CD14-positive monocyte (primary cell): ENCODE data around the gene GPR26. TPM values are rescaled to one million over a fixed set of nuclear protein-coding genes. Genes with fewer than 3 reads are reported as not detected.

Experiments used
- DNase-seq, 3 donors: peaks; one replicate each; pipeline ENCODE4 v3.0.0-alpha.2; 2011 to 2022
- H2AFZ ChIP-seq: 2 replicates; pipeline ENCODE4 v1.6.0; 2012; ENCODE audit warnings: mild to moderate bottlenecking, low read depth, low read length, inconsistent platforms; ENCODE audit not compliant: insufficient read depth, poor library complexity, severe bottlenecking
- H3K27ac ChIP-seq, 2 donors: 1 replicate in 1 of 2; 2 replicates in 1 of 2; pipeline ENCODE4 v1.5.1; 2012 to 2013; ENCODE audit warnings: low read length in 2 of 2, control low read depth in 1 of 2, inconsistent platforms in 1 of 2, low read depth in 1 of 2, mild to moderate bottlenecking in 1 of 2
- H3K27me3 ChIP-seq, 2 donors: one replicate each; pipeline versions ENCODE4 v1.6.0 to v1.6.1; 2011 to 2013; ENCODE audit warnings: low read length in 2 of 2; ENCODE audit not compliant: control insufficient read depth in 2 of 2, insufficient read depth in 2 of 2
- H3K36me3 ChIP-seq, 2 donors: replicated peaks in 1 of 2; 1 replicate in 1 of 2; 2 replicates in 1 of 2; pipeline versions ENCODE4 v1.5.1 to v1.6.1; 2012 to 2013; ENCODE audit warnings: low read length in 2 of 2, control low read depth in 1 of 2, inconsistent platforms in 1 of 2, mild to moderate bottlenecking in 1 of 2; ENCODE audit not compliant: insufficient read depth in 2 of 2, control insufficient read depth in 1 of 2
- H3K4me1 ChIP-seq, 2 donors: 1 replicate in 1 of 2; 2 replicates in 1 of 2; pipeline versions ENCODE4 v1.5.1 to v1.6.1; 2012 to 2013; ENCODE audit warnings: low read length in 2 of 2, control low read depth in 1 of 2, inconsistent platforms in 1 of 2, mild to moderate bottlenecking in 1 of 2, moderate library complexity in 1 of 2; ENCODE audit not compliant: insufficient read depth in 2 of 2, control insufficient read depth in 1 of 2
- H3K4me2 ChIP-seq: replicated peaks from 2 replicates; pipeline ENCODE3; 2012; ENCODE audit warnings: low read length, moderate library complexity, mild to moderate bottlenecking; ENCODE audit not compliant: poor library complexity, severe bottlenecking; ENCODE audit errors: extremely low read depth
- H3K4me3 ChIP-seq, 3 experiments: fragments of 200-600 bp in 1 of 3; sonication (generic) in 1 of 3; replicated peaks in 1 of 3; 1 replicate in 2 of 3; 2 replicates in 1 of 3; pipeline ENCODE4 v1.5.1; 2011 to 2013; ENCODE audit warnings: low read length in 3 of 3, mild to moderate bottlenecking in 3 of 3, control low read depth in 2 of 3, low read depth in 2 of 3, inconsistent platforms in 1 of 3, moderate library complexity in 1 of 3
- H3K79me2 ChIP-seq: 2 replicates; pipeline ENCODE4 v1.6.0; 2012; ENCODE audit warnings: mild to moderate bottlenecking, control low read depth, inconsistent platforms, low read length, moderate library complexity; ENCODE audit not compliant: insufficient read depth
- H3K9ac ChIP-seq: 2 replicates; pipeline ENCODE4 v1.6.0; 2017; ENCODE audit warnings: low read length, mild to moderate bottlenecking; ENCODE audit not compliant: insufficient read depth, poor library complexity, severe bottlenecking
- H3K9me3 ChIP-seq, 2 donors: replicated peaks in 1 of 2; 1 replicate in 1 of 2; 2 replicates in 1 of 2; pipeline versions ENCODE4 v1.5.1 to v1.6.1; 2012 to 2013; ENCODE audit warnings: low read length in 2 of 2, control low read depth in 1 of 2; ENCODE audit not compliant: control insufficient read depth in 1 of 2, insufficient read depth in 1 of 2
- H4K20me1 ChIP-seq: 2 replicates; pipeline ENCODE4 v1.6.0; 2012; ENCODE audit warnings: mild to moderate bottlenecking, low read length, control low read depth, moderate library complexity; ENCODE audit not compliant: insufficient read depth
- H3K27ac Mint-ChIP-seq, 7 donors: one replicate each; pipeline ENCODE4 v1.8.0; 2020; ENCODE audit warnings: mild to moderate bottlenecking in 7 of 7, mixed read lengths in 7 of 7, moderate library complexity in 6 of 7, inconsistent platforms in 2 of 7
- H3K27me3 Mint-ChIP-seq, 3 donors: one replicate each; pipeline ENCODE4 v1.8.0; 2021 to 2022; ENCODE audit warnings: low read depth in 3 of 3, mild to moderate bottlenecking in 3 of 3, mixed read lengths in 3 of 3, moderate library complexity in 3 of 3, inconsistent platforms in 1 of 3
- H3K36me3 Mint-ChIP-seq, 2 donors: one replicate each; pipeline ENCODE4 v1.8.0; 2020; ENCODE audit warnings: mixed read lengths in 2 of 2, inconsistent platforms in 1 of 2, mild to moderate bottlenecking in 1 of 2
- H3K4me1 Mint-ChIP-seq: one replicate; pipeline ENCODE4 v1.8.0; 2020; ENCODE audit warnings: mild to moderate bottlenecking, mixed read lengths
- H3K4me3 Mint-ChIP-seq, 2 donors: one replicate each; pipeline ENCODE4 v1.8.0; 2020; ENCODE audit warnings: mild to moderate bottlenecking in 2 of 2, mixed read lengths in 2 of 2, moderate library complexity in 1 of 2
- H3K9me3 Mint-ChIP-seq, 7 donors: one replicate each; pipeline ENCODE4 v1.8.0; 2020 to 2022; ENCODE audit warnings: mixed read lengths in 7 of 7, mild to moderate bottlenecking in 6 of 7, moderate library complexity in 6 of 7, inconsistent platforms in 2 of 7
- CTCF ChIP-seq: fragments of 200-600 bp; IDR thresholded peaks from one replicate; pipeline ENCODE4 v1.8.0; 2022; ENCODE audit warnings: antibody characterized with exemption, mild to moderate bottlenecking
- WGBS: methylation state at CpG from one replicate; pipeline ENCODE4 v1.1.5; 2013; ENCODE audit warnings: missing lambda C conversion rate; ENCODE audit not compliant: insufficient coverage; 5-methylcytosine and 5-hydroxymethylcytosine counted together
- intact Hi-C, 2 donors: fragments of 100-400 bp; cut with micrococcal nuclease; formaldehyde crosslinking; loops; one replicate each; pipeline versions ENCODE4 v1.15.0 to v1.15.1; 2023
- polyA plus RNA-seq, 3 donors: library from polyadenylated mRNA; depleted of rRNA in 1 of 3; unstranded in 2 of 3; stranded (reverse) in 1 of 3; fragments of 300-500 nt in 2 of 3; fragments of >200 nt in 1 of 3; fragmentation: Illumina TruSeq in 2 of 3; gene quantifications; 1 replicate in 2 of 3; 2 replicates in 1 of 3; pipeline ENCODE4 v1.2.3, GENCODE V29; 2012 to 2021

Gene GPR26
- polyA plus RNA-seq, 3 donors: not detected

- H3K4me1 Mint-ChIP-seq: no peaks in the 10 kb centered on the region
- H3K9me3 Mint-ChIP-seq: no peaks in the 10 kb centered on the region
- H3K4me2 ChIP-seq: no peak overlapping the region
- no peak overlapping the region for H3K27ac Mint-ChIP-seq
- H3K9me3 ChIP-seq: no peaks in the 10 kb centered on the region
- TF ChIP-seq CTCF: no peak
- H3K36me3 ChIP-seq: no peaks in the 10 kb centered on the region
- H3K27me3 Mint-ChIP-seq: peaks cover 5 to 7% (median 5%) of the 10 kb centered on the region in 3 donors
- H3K79me2 ChIP-seq: no peaks in the 10 kb centered on the region
- H3K27ac ChIP-seq: no peak overlapping the region
- DNase-seq: no peak
- intact Hi-C loops: no loop called here
- WGBS: 84% methylated on average over 12 of the region's 12 CpGs
- no peak overlapping the region for H3K9ac ChIP-seq
- no peak overlapping the region for H3K4me3 ChIP-seq
- no peaks in the 10 kb centered on the region for H3K4me1 ChIP-seq
- H3K4me3 Mint-ChIP-seq: no peak overlapping the region
- H4K20me1 ChIP-seq: no peaks in the 10 kb centered on the region
- H3K36me3 Mint-ChIP-seq: no peaks in the 10 kb centered on the region
- H3K27me3 ChIP-seq: no peaks in the 10 kb centered on the region
- no peak overlapping the region for H2AFZ ChIP-seq
Measured at GRCh38 chr10:123685260-123685659, 19.1 kb downstream of the GPR26 start.

- peaks cover 0 to under 1% (median 0%) of the 10 kb centered on the region in 7 donors for H3K9me3 Mint-ChIP-seq
- H3K4me3 ChIP-seq: no peak overlapping the region
- intact Hi-C loops: no loop called here
- H3K9ac ChIP-seq: no peak overlapping the region
- H3K9me3 ChIP-seq: no peaks in the 10 kb centered on the region
- H4K20me1 ChIP-seq: no peaks in the 10 kb centered on the region
- no peak overlapping the region for H2AFZ ChIP-seq
- H3K4me1 ChIP-seq: no peaks in the 10 kb centered on the region
- no peaks in the 10 kb centered on the region for H3K27me3 ChIP-seq
- H3K27ac Mint-ChIP-seq: no peak overlapping the region
- H3K27ac ChIP-seq: no peak overlapping the region
- WGBS: 70% methylated on average over 10 of the region's 13 CpGs
- H3K4me2 ChIP-seq: no peak overlapping the region
- DNase-seq: no peak
- no peak overlapping the region for H3K4me3 Mint-ChIP-seq
- no peak for TF ChIP-seq CTCF
- H3K4me1 Mint-ChIP-seq: no peaks in the 10 kb centered on the region
- no peaks in the 10 kb centered on the region for H3K36me3 Mint-ChIP-seq
- H3K27me3 Mint-ChIP-seq: peaks cover 3 to 8% (median 5%) of the 10 kb centered on the region in 3 donors
- H3K36me3 ChIP-seq: no peaks in the 10 kb centered on the region
- H3K79me2 ChIP-seq: no peaks in the 10 kb centered on the region
Measured at GRCh38 chr10:123687758-123688157, 21.6 kb downstream of the GPR26 start.
